Neuronal stem cell (in vitro differentiated cells): Measurements from ENCODE around the gene DLX1.

Source experiments
- DNase-seq: peaks from one replicate; pipeline ENCODE4 v3.0.0-alpha.2; 2013; ENCODE audit warnings: low spot score
- H2AFZ ChIP-seq: one replicate; pipeline ENCODE4 v1.6.1; 2013; ENCODE audit warnings: mild to moderate bottlenecking, low read length, inconsistent platforms
- H2AK5ac ChIP-seq: 2 replicates; pipeline ENCODE4 v1.6.1; 2013; ENCODE audit warnings: low read depth, mild to moderate bottlenecking, inconsistent platforms, low read length, moderate library complexity, mixed read lengths
- H2BK120ac ChIP-seq: 2 replicates; pipeline ENCODE4 v1.6.1; 2013; ENCODE audit warnings: low read depth, mild to moderate bottlenecking, inconsistent platforms, low read length, moderate library complexity, mixed read lengths
- H2BK12ac ChIP-seq: one replicate; pipeline ENCODE4 v1.6.1; 2013; ENCODE audit warnings: low read length, inconsistent platforms
- H2BK15ac ChIP-seq: 2 replicates; pipeline ENCODE4 v1.6.1; 2013; ENCODE audit warnings: mild to moderate bottlenecking, low read length, inconsistent platforms, mixed read lengths
- H2BK5ac ChIP-seq: one replicate; pipeline ENCODE4 v1.6.1; 2013; ENCODE audit warnings: inconsistent platforms, mild to moderate bottlenecking, low read length, moderate library complexity
- H3K14ac ChIP-seq: one replicate; pipeline ENCODE4 v1.6.1; 2013; ENCODE audit warnings: low read length, inconsistent platforms
- H3K18ac ChIP-seq: 2 replicates; pipeline ENCODE4 v1.6.1; 2013; ENCODE audit warnings: low read length, inconsistent platforms
- H3K23ac ChIP-seq: 2 replicates; pipeline ENCODE4 v1.6.1; 2013; ENCODE audit warnings: low read depth, mild to moderate bottlenecking, mixed read lengths, low read length, inconsistent platforms; ENCODE audit not compliant: poor library complexity
- H3K27ac ChIP-seq: replicated peaks from 3 replicates; pipeline ENCODE4 v1.5.1; 2013; ENCODE audit warnings: low read length, inconsistent platforms
- H3K27me3 ChIP-seq, 3 experiments: 2 replicates each; pipeline ENCODE4 v1.6.1; 2013; ENCODE audit warnings: low read length in 3 of 3, mild to moderate bottlenecking in 2 of 3, inconsistent platforms in 1 of 3, low read depth in 1 of 3, mixed read lengths in 1 of 3, moderate library complexity in 1 of 3; ENCODE audit not compliant: control insufficient read depth in 3 of 3, insufficient read depth in 3 of 3
- H3K36me3 ChIP-seq, 2 donors: replicated peaks in 1 of 2; 2 replicates each; pipeline ENCODE4 v1.6.1; 2013; ENCODE audit warnings: low read length in 2 of 2; ENCODE audit not compliant: control insufficient read depth in 2 of 2, insufficient read depth in 2 of 2
- H3K4ac ChIP-seq: 2 replicates; pipeline ENCODE4 v1.6.1; 2013; ENCODE audit warnings: inconsistent platforms, mild to moderate bottlenecking, low read length, moderate library complexity
- H3K4me1 ChIP-seq, 2 donors: 1 replicate in 1 of 2; 2 replicates in 1 of 2; pipeline ENCODE4 v1.6.1; 2013; ENCODE audit warnings: low read length in 2 of 2, low read depth in 1 of 2; ENCODE audit not compliant: control insufficient read depth in 2 of 2, insufficient read depth in 1 of 2
- H3K4me2 ChIP-seq: one replicate; pipeline ENCODE4 v1.6.1; 2013; ENCODE audit warnings: mild to moderate bottlenecking, low read length, inconsistent platforms; ENCODE audit not compliant: insufficient read depth, poor library complexity, severe bottlenecking
- H3K4me3 ChIP-seq, 2 donors: 2 replicates each; pipeline ENCODE4 v1.5.1; 2013; ENCODE audit warnings: low read length in 2 of 2, mild to moderate bottlenecking in 2 of 2, inconsistent platforms in 1 of 2, moderate library complexity in 1 of 2
- H3K79me1 ChIP-seq: one replicate; pipeline ENCODE4 v1.6.1; 2013; ENCODE audit warnings: low read depth, mild to moderate bottlenecking, inconsistent platforms, low read length, moderate library complexity
- H3K9ac ChIP-seq: one replicate; pipeline ENCODE4 v1.6.1; 2013; ENCODE audit warnings: mild to moderate bottlenecking, low read depth, low read length, inconsistent platforms; ENCODE audit not compliant: poor library complexity
- H3K9me3 ChIP-seq, 2 donors: replicated peaks in 1 of 2; 2 replicates each; pipeline versions ENCODE3 to v1.6.1; 2013; ENCODE audit warnings: low read length in 2 of 2, mild to moderate bottlenecking in 2 of 2, inconsistent platforms in 1 of 2, low read depth in 1 of 2, mixed read lengths in 1 of 2, moderate library complexity in 1 of 2; ENCODE audit not compliant: control insufficient read depth in 2 of 2, insufficient read depth in 1 of 2
- H4K8ac ChIP-seq: one replicate; pipeline ENCODE4 v1.6.1; 2013; ENCODE audit warnings: low read depth, mild to moderate bottlenecking, inconsistent platforms, low read length, moderate library complexity
- H4K91ac ChIP-seq: one replicate; pipeline ENCODE4 v1.6.1; 2013; ENCODE audit warnings: low read length, low read depth, mild to moderate bottlenecking, inconsistent platforms; ENCODE audit not compliant: poor library complexity
- WGBS, 2 donors: extraction: QIAGEN DNeasy Blood & Tissue Kit; methylation state at CpG; one replicate each; pipeline ENCODE4 v1.1.7; 2013; ENCODE audit warnings: missing lambda C conversion rate in 2 of 2, mixed read lengths in 1 of 2; ENCODE audit not compliant: insufficient read length in 2 of 2, insufficient replicate concordance in 1 of 2; ENCODE audit errors: extremely low coverage in 2 of 2; 5-methylcytosine and 5-hydroxymethylcytosine counted together

The DLX1 gene

GRCh38 chr2:172107690-172108586, 22.6 kb downstream of the DLX1 start:
- peak overlapping the region in 1 of 2 donors; percentile 13 for H3K4me3 ChIP-seq
- peak; percentile 9 for DNase-seq

GRCh38 chr2:172108587-172108930, 23.3 kb downstream of the DLX1 start:
- Histone ChIP-seq H2BK120ac (no peak overlapping the region), H3K4ac (no peak overlapping the region), H2BK15ac (no peak overlapping the region), H3K4me2 (peak overlapping the region; percentile 22), H3K4me1 (peaks cover 0 to 23% of the 10 kb centered on the region in 2 donors), H3K9ac (no peak overlapping the region), H3K27me3 (peaks cover 28 to 61% (median 35%) of the 10 kb centered on the region in 3 experiments), H3K9me3 (peaks cover 0 to 3% of the 10 kb centered on the region in 2 donors), H3K18ac (peak overlapping the region; percentile 52), H4K8ac (no peak overlapping the region), H2AFZ (peak overlapping the region; percentile 15), H3K79me1 (no peaks in the 10 kb centered on the region), H2BK5ac (no peak overlapping the region), H4K91ac (no peak overlapping the region), H3K27ac (no peak overlapping the region), H2BK12ac (no peak overlapping the region), H3K14ac (no peak overlapping the region), H3K36me3 (no peaks in the 10 kb centered on the region), H2AK5ac (no peak overlapping the region), H3K23ac (no peak overlapping the region), H3K4me3 (no peak overlapping the region)
- WGBS, 2 donors: no CpG with 5 or more reads among the region's 8 CpGs
- DNase-seq: peak; percentile 9

More at GRCh38 chr2:172107690-172108586, 22.6 kb downstream of the DLX1 start:
- Histone ChIP-seq H3K4me2 (peak overlapping the region; percentile 22), H2AFZ (peak overlapping the region; percentile 15), H4K91ac (no peak overlapping the region), H3K4me1 (peaks cover 3 to 25% of the 10 kb centered on the region in 2 donors), H3K27me3 (peaks cover 28 to 67% (median 42%) of the 10 kb centered on the region in 3 experiments), H3K9me3 (peaks cover 0 to 3% of the 10 kb centered on the region in 2 donors), H3K14ac (no peak overlapping the region), H2BK12ac (no peak overlapping the region), H3K36me3 (no peaks in the 10 kb centered on the region), H2AK5ac (no peak overlapping the region), H3K9ac (no peak overlapping the region), H4K8ac (no peak overlapping the region), H3K23ac (peak overlapping the region; percentile 67), H3K79me1 (no peaks in the 10 kb centered on the region), H2BK15ac (peak overlapping the region; percentile 83), H2BK5ac (no peak overlapping the region), H3K18ac (peak overlapping the region; percentile 80), H3K27ac (no peak overlapping the region), H2BK120ac (peak overlapping the region; percentile 39), H3K4ac (no peak overlapping the region)
- no CpG with 5 or more reads among the region's 51 CpGs for WGBS, 2 donors

GRCh38 chr2:172109256-172109987, 24.1 kb downstream of the DLX1 start:
- H3K4me3 ChIP-seq: no peak overlapping the region
- H3K9ac ChIP-seq: peak overlapping the region; percentile 82
- peak overlapping the region; percentile 69 for H2BK15ac ChIP-seq
- H4K8ac ChIP-seq: no peak overlapping the region
- H2AFZ ChIP-seq: peak overlapping the region; percentile 30
- H2AK5ac ChIP-seq: no peak overlapping the region
- H3K14ac ChIP-seq: peak overlapping the region; percentile 25
- no peak overlapping the region for H3K27ac ChIP-seq
- H2BK120ac ChIP-seq: no peak overlapping the region
- no CpG with 5 or more reads among the region's 29 CpGs for WGBS, 2 donors
- H3K23ac ChIP-seq: no peak overlapping the region
- H3K18ac ChIP-seq: peak overlapping the region; percentile 67
- H4K91ac ChIP-seq: no peak overlapping the region
- H3K9me3 ChIP-seq: peaks cover 0 to 3% of the 10 kb centered on the region in 2 donors
- peak overlapping the region; percentile 51 for H3K4me2 ChIP-seq
- H3K4ac ChIP-seq: no peak overlapping the region
- no peaks in the 10 kb centered on the region for H3K79me1 ChIP-seq
- peaks cover 28 to 56% (median 30%) of the 10 kb centered on the region in 3 experiments for H3K27me3 ChIP-seq
- peaks cover 0 to 23% of the 10 kb centered on the region in 2 donors for H3K4me1 ChIP-seq
- DNase-seq: peak; percentile 6
- no peaks in the 10 kb centered on the region for H3K36me3 ChIP-seq
- H2BK5ac ChIP-seq: no peak overlapping the region
- H2BK12ac ChIP-seq: no peak overlapping the region
